Medulla oblongata (tissue), 1 donor: ENCODE results near the gene DGKD.
A peak's percentile ranks its signal among the peaks of the same experiment; 100 is the strongest.

ENCODE experiments used
- DNase-seq: peaks from one replicate; pipeline ENCODE4 v3.0.0-alpha.2; 2015; ENCODE audit errors: extremely low spot score

DGKD gene

DNA sequence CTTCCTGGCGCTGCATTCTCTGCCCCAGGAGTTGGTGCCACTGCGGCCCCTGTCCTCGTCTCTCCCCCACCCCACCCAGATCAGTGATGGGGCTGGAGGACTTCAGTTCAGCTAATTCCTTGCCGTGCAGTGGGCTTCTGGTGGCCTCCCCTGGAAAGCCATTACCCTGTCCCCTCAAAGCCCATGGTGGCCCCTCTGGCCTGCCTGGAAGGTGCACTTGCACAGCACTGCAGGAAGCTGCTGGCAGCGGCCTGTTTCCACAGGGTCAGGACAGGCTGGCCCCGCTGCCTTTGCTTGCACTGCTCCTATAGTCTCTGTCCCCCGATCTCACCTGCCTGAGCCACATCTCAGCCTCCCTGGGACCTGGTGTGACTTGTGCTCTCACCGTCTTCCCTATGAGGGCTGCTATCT, 107.2 kb downstream of the DGKD start:
- DNase-seq, result no peak

DNA sequence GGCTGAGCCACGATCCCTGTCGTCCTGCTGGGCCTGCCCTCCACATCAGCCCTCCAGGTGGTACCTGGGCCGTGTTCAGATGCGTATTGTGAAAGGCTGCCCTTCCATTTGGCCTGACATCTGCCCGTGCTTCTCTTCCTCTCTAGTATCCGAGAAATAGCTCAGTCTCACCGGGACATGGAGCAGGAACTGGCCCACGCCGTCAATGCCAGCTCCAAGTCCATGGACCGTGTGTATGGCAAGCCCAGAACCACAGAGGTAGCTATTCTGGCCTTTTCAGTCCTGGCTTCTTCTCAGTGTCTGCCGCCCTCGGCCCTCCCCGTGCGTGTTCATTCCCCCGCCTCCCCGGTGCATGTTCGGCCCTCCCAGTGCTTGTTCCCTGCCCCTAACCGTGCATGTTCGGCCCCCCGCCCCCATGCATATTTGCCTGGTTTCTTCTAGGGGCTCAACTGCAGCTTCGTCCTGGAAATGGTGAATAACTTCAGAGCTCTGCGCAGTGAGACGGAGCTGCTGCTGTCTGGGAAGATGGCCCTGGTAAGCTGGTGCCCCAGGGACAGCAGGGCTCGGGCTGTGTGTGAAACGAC, 108.0 kb downstream of the DGKD start:
- no peak for DNase-seq

- no peak for DNase-seq
Observed at GRCh38 chr2:233462826-233463470, 108.7 kb downstream of the DGKD start.

DNA sequence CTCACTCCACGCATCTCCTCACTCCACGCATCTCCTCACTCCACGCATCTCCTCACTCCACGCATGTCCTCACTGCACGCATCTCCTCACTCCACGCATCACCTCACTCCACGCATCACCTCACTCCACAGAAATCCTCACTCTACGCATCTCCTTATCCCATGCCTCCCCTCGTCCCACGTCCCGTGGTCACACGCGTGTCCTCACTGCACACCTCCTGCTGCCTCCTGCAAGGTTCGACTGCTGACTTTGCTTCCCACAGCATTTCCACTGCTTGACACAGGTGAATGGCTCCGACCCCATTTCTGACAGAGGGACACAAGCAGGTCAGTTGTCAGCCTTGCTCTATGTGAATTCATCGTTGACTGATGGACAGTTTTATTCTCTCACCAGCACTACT, 109.3 kb downstream of the DGKD start:
- no peak for DNase-seq

GRCh38 chr2:233464056-233464455, 109.8 kb downstream of the DGKD start:
- no peak for DNase-seq

- DNase-seq, result no peak
Observed at GRCh38 chr2:233464531-233465240, 110.4 kb downstream of the DGKD start.

DNA sequence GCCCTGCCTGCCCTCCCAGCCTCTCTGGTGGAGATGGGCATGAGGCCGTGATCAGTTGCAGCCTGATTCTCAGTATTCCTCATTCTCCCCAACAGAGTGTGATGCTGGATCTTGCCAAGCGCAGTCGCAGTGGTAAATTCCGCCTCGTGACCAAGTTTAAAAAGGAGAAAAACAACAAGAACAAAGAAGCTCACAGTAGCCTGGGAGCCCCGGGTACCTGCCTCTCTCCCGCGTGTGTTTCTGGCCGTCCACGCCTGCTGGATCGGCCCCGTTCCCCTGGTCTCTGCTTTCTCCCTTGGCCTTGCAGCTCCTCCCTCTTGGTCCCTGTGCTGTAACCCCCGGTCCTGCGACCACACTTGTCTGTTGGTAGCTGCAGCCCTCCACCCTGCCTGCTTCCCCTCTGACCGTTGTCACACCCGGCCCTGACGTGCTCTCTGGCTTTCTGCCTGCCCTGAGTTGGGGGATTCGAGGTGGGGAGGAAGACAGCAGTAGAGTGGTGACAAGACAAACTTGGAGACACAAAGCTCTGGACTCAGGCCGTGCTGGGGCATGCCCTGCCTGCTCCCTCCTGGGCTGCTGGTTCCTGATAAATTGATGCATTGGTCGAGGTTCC, 112.8 kb downstream of the DGKD start:
- peak; percentile 74 for DNase-seq

- DNase-seq, result no peak
Observed at GRCh38 chr2:233468047-233468740, 113.9 kb downstream of the DGKD start.

- no peak for DNase-seq
Observed at GRCh38 chr2:233468741-233469110, 114.4 kb downstream of the DGKD start.

- DNase-seq, result no peak
Observed at GRCh38 chr2:233469261-233470010, 115.1 kb downstream of the DGKD start.

- peak; percentile 92 for DNase-seq
Observed at GRCh38 chr2:233470011-233470687, 115.9 kb downstream of the DGKD start.

DNA sequence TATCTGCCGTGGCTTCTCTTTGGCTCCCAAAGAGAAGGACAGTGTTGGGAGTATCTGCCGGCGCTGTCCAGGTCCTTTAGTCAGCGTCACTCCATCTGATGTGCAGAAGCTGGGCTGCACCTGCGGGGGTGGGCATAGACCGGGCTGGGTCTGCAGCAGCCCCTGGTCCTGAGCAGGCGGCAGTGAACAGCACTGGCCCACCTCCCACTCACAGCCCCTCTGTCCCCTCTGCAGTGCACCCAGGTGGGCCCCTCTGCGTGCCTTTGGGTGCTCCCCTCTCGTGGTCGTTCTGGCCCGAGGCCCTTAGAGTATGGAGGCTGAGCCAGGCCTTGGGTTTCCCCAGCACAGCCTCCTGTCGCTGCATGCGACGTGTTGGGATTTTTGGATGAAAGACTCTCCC, 116.5 kb downstream of the DGKD start:
- no peak for DNase-seq

DNA sequence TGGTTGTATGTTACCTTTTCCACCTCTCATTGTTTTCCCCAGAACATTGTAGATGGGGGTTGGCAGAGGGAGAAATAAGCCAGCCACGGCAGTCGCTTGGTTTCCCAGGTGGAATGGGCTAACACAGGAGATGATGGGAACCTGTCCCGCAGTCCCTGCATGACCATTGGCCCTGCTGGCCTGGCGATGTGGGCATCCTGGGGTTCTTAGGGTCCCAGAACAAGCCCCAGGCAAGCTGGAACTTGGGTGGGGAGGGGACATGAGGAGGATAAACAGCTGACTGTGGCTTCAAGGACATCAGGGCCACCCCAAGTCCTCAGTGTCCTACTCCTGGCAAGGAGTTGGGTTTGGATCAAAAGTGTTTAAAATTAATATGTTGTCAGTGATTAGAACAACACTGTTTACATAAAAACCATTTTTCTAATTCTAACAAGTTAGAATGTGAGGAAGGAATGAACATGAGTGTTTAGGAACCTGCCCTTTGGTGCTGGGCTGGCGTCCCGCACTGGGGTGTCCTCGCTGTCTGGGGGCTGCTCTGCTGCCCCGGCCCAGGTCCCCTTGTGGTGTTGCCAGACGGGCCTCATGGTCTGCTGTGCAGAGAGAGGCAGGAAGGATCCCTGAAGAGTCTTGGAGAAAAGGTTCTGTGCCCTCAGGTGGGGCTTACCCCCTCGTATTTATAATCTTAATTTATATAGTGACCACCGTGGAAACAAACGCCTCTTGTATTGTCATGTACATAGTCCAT, 117.2 kb downstream of the DGKD start:
- no peak for DNase-seq

- DNase-seq, result no peak
Observed at GRCh38 chr2:233473386-233473791, 119.1 kb downstream of the DGKD start.

DNA sequence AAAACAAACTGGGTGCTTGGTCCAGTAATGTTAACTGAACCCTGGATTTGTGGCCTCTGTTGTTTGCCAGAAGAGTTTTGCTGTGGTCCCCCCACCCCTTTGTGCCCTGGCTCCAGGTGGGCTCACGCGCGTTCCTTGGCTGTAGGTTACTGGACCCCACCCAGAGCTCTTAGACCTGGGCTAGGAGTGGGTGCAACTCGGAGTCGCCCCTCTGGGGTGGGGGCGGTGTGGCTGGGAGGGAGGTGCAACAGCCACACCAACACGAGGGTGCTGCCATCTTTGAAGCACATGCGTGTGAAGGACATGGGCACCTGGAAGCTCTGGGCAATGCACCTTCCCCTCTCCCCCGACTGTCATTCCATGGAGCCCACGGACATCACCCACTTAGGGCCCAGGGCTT, 119.6 kb downstream of the DGKD start:
- DNase-seq, result no peak

GRCh38 chr2:233474308-233475160, 120.2 kb downstream of the DGKD start:
- DNase-seq, result no peak

DNA sequence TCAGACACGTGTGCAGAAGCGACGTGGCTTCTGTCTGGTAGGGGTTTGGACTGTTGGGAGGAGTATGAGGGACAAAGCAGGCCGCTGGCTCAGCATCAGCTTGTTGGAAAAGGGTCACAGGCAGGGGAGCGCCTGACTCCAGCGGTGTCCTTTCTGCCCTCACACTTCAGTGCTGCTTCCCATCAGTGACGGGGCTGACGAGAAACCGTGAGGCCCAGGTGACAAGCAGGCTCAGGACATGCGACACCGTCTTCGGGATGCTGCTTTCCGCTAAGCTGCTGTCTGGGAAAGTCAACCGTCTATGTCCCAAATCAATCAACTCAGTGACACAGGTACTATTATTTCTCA, 121.7 kb downstream of the DGKD start:
- DNase-seq, result no peak

GRCh38 chr2:233476651-233477547, 122.6 kb downstream of the DGKD start:
- no peak for DNase-seq
